ENCODE measurements around the gene CHMP1A.
A peak's percentile ranks its signal among the peaks of the same experiment; 100 is the strongest.

The CHMP1A gene

GRCh38 chr16:89613231-89613953, 44.1 kb downstream of the CHMP1A start, which contains the start of gene DPEP1:
TSS of gene DPEP1 (plus strand) at chr16:89613642. CDS start at chr16:89630411, 16,769 bp downstream.
- Mint-ChIP-seq H3K9me3 (peaks cover 10% of the 10 kb centered on the region), H3K27ac (ENCODE audit: low read depth) (no peak within 1 kb of the TSS), H3K4me1 (peaks cover 14% of the 10 kb centered on the region), H3K4me3 (no peak within 1 kb of the TSS), H3K36me3 (ENCODE audit: insufficient read depth) (peaks cover 4% of the 10 kb centered on the region), H3K27me3 (no peaks in the 10 kb centered on the region)
- DNase-seq (ENCODE audit: low spot score in 2 of 2) (no peak), ATAC-seq (replicated peaks; ENCODE audit: extremely low read depth, poor library complexity, severe bottlenecking) (no peak)

- Mint-ChIP-seq H3K9me3 (peaks cover 10% of the 10 kb centered on the region), H3K36me3 (ENCODE audit: insufficient read depth) (peaks cover 4% of the 10 kb centered on the region), H3K27me3 (no peaks in the 10 kb centered on the region), H3K4me3 (no peak overlapping the region), H3K27ac (ENCODE audit: low read depth) (no peak overlapping the region), H3K4me1 (peaks cover 14% of the 10 kb centered on the region)
- DNase-seq (ENCODE audit: low spot score in 2 of 2) (no peak), ATAC-seq (replicated peaks; ENCODE audit: extremely low read depth, poor library complexity, severe bottlenecking) (no peak)
Observed at GRCh38 chr16:89612415-89613166, 44.9 kb downstream of the CHMP1A start.

GRCh38 chr16:89610108-89610453, 47.4 kb downstream of the CHMP1A start:
- Mint-ChIP-seq H3K27ac (ENCODE audit: low read depth) (no peak overlapping the region), H3K4me3 (no peak overlapping the region), H3K27me3 (no peaks in the 10 kb centered on the region), H3K9me3 (no peaks in the 10 kb centered on the region), H3K36me3 (ENCODE audit: insufficient read depth) (no peaks in the 10 kb centered on the region), H3K4me1 (no peaks in the 10 kb centered on the region)
- ATAC-seq (replicated peaks; ENCODE audit: extremely low read depth, poor library complexity, severe bottlenecking) (no peak), DNase-seq (ENCODE audit: low spot score in 2 of 2) (no peak)

- DNase-seq (ENCODE audit: low spot score in 2 of 2) (no peak), ATAC-seq (replicated peaks; ENCODE audit: extremely low read depth, poor library complexity, severe bottlenecking) (no peak)
- Mint-ChIP-seq H3K27ac (ENCODE audit: low read depth) (no peak overlapping the region), H3K36me3 (ENCODE audit: insufficient read depth) (peaks cover 1% of the 10 kb centered on the region), H3K4me3 (no peak overlapping the region), H3K27me3 (no peaks in the 10 kb centered on the region), H3K4me1 (no peaks in the 10 kb centered on the region), H3K9me3 (no peaks in the 10 kb centered on the region)
Observed at GRCh38 chr16:89607937-89608740, 49.4 kb downstream of the CHMP1A start.

GRCh38 chr16:89607453-89607852, 50.1 kb downstream of the CHMP1A start:
- no peak for DNase-seq (ENCODE audit: low spot score in 2 of 2)
- H3K27me3 Mint-ChIP-seq = no peaks in the 10 kb centered on the region
- H3K27ac Mint-ChIP-seq (ENCODE audit: low read depth) = no peak overlapping the region
- H3K4me3 Mint-ChIP-seq = no peak overlapping the region
- no peaks in the 10 kb centered on the region for H3K9me3 Mint-ChIP-seq
- H3K36me3 Mint-ChIP-seq (ENCODE audit: insufficient read depth) = peaks cover 1% of the 10 kb centered on the region
- no peak for ATAC-seq (replicated peaks; ENCODE audit: extremely low read depth, poor library complexity, severe bottlenecking)
- H3K4me1 Mint-ChIP-seq = peaks cover 7% of the 10 kb centered on the region

- Mint-ChIP-seq H3K9me3 (no peaks in the 10 kb centered on the region), H3K4me3 (no peak overlapping the region), H3K27me3 (no peaks in the 10 kb centered on the region), H3K4me1 (peaks cover 11% of the 10 kb centered on the region), H3K27ac (ENCODE audit: low read depth) (no peak overlapping the region), H3K36me3 (ENCODE audit: insufficient read depth) (peaks cover 1% of the 10 kb centered on the region)
- DNase-seq (ENCODE audit: low spot score in 2 of 2) = no peak
- ATAC-seq (replicated peaks; ENCODE audit: extremely low read depth, poor library complexity, severe bottlenecking) = no peak
Observed at GRCh38 chr16:89606006-89606405, 51.5 kb downstream of the CHMP1A start.

- H3K4me1 Mint-ChIP-seq = peaks cover 11% of the 10 kb centered on the region
Observed at GRCh38 chr16:89605186-89605970, 52.1 kb downstream of the CHMP1A start.

GRCh38 chr16:89604764-89605163, 52.7 kb downstream of the CHMP1A start:
- no peak overlapping the region for H3K4me3 Mint-ChIP-seq
- DNase-seq (ENCODE audit: low spot score in 2 of 2) (no peak), ATAC-seq (replicated peaks; ENCODE audit: extremely low read depth, poor library complexity, severe bottlenecking) (no peak)
- no peaks in the 10 kb centered on the region for H3K27me3 Mint-ChIP-seq
- no peaks in the 10 kb centered on the region for H3K9me3 Mint-ChIP-seq
- peaks cover 11% of the 10 kb centered on the region for H3K4me1 Mint-ChIP-seq
- H3K27ac Mint-ChIP-seq (ENCODE audit: low read depth) = no peak overlapping the region
- H3K36me3 Mint-ChIP-seq (ENCODE audit: insufficient read depth) = peaks cover 1% of the 10 kb centered on the region

More at GRCh38 chr16:89605186-89605970, 52.1 kb downstream of the CHMP1A start:
- ATAC-seq (replicated peaks; ENCODE audit: extremely low read depth, poor library complexity, severe bottlenecking) (no peak), DNase-seq (ENCODE audit: low spot score in 2 of 2) (no peak)
- Mint-ChIP-seq H3K27me3 (no peaks in the 10 kb centered on the region), H3K36me3 (ENCODE audit: insufficient read depth) (peaks cover 1% of the 10 kb centered on the region), H3K4me3 (no peak overlapping the region), H3K27ac (ENCODE audit: low read depth) (no peak overlapping the region), H3K9me3 (no peaks in the 10 kb centered on the region)

- Mint-ChIP-seq H3K4me3 (peak overlapping the region; percentile 38), H3K27ac (ENCODE audit: low read depth) (peak overlapping the region; percentile 49)
- no peak for ATAC-seq (replicated peaks; ENCODE audit: extremely low read depth, poor library complexity, severe bottlenecking)
Observed at GRCh38 chr16:89602952-89603590, 54.4 kb downstream of the CHMP1A start.

GRCh38 chr16:89602273-89602951, 55.1 kb downstream of the CHMP1A start:
- Mint-ChIP-seq H3K36me3 (ENCODE audit: insufficient read depth) (peaks cover 1% of the 10 kb centered on the region), H3K4me3 (peak overlapping the region; percentile 38), H3K27ac (ENCODE audit: low read depth) (peak overlapping the region; percentile 49), H3K27me3 (no peaks in the 10 kb centered on the region), H3K9me3 (no peaks in the 10 kb centered on the region), H3K4me1 (peaks cover 16% of the 10 kb centered on the region)
- peak in 1 of 2 donors; percentile 40 for DNase-seq (ENCODE audit: low spot score in 2 of 2)
- ATAC-seq (replicated peaks; ENCODE audit: extremely low read depth, poor library complexity, severe bottlenecking) = peak; percentile 84

More at GRCh38 chr16:89602952-89603590, 54.4 kb downstream of the CHMP1A start:
- no peaks in the 10 kb centered on the region for H3K27me3 Mint-ChIP-seq
- H3K4me1 Mint-ChIP-seq = peaks cover 16% of the 10 kb centered on the region
- peaks cover 1% of the 10 kb centered on the region for H3K36me3 Mint-ChIP-seq (ENCODE audit: insufficient read depth)
- no peak for DNase-seq (ENCODE audit: low spot score in 2 of 2)
- H3K9me3 Mint-ChIP-seq = no peaks in the 10 kb centered on the region

- Mint-ChIP-seq H3K27ac (ENCODE audit: low read depth) (no peak overlapping the region), H3K4me3 (no peak overlapping the region), H3K36me3 (ENCODE audit: insufficient read depth) (peaks cover 1% of the 10 kb centered on the region), H3K9me3 (no peaks in the 10 kb centered on the region), H3K4me1 (peaks cover 16% of the 10 kb centered on the region), H3K27me3 (no peaks in the 10 kb centered on the region)
- ATAC-seq (replicated peaks; ENCODE audit: extremely low read depth, poor library complexity, severe bottlenecking) (no peak), DNase-seq (ENCODE audit: low spot score in 2 of 2) (no peak)
Observed at GRCh38 chr16:89601906-89602272, 55.6 kb downstream of the CHMP1A start.

All from central memory CD8-positive, alpha-beta T cell (primary cell).